OCI-LY3 (cell line): ENCODE data around the gene LARP1.

Experiments
- EZH2phosphoT487 ChIP-seq: fragments of 200-600 bp; shearing (Covaris generic); IDR thresholded peaks from 2 replicates; pipeline ENCODE4 v1.6.1; 2018; ENCODE audit warnings: antibody characterized with exemption, mixed run types, low read depth
- TF ChIP-seq, protein P1 (sequence below): fragments of 200-600, 300-600 bp; sonication (generic); IDR thresholded peaks from 2 replicates; pipeline ENCODE4 v1.5.1; 2014; ENCODE audit warnings: antibody characterized with exemption, low read length, low read depth

GRCh38 chr5:154741415-154741814 is 13.8 kb upstream of the LARP1 start:
- TF ChIP-seq EZH2phosphoT487: no peak
- TF ChIP-seq, protein P1, sequence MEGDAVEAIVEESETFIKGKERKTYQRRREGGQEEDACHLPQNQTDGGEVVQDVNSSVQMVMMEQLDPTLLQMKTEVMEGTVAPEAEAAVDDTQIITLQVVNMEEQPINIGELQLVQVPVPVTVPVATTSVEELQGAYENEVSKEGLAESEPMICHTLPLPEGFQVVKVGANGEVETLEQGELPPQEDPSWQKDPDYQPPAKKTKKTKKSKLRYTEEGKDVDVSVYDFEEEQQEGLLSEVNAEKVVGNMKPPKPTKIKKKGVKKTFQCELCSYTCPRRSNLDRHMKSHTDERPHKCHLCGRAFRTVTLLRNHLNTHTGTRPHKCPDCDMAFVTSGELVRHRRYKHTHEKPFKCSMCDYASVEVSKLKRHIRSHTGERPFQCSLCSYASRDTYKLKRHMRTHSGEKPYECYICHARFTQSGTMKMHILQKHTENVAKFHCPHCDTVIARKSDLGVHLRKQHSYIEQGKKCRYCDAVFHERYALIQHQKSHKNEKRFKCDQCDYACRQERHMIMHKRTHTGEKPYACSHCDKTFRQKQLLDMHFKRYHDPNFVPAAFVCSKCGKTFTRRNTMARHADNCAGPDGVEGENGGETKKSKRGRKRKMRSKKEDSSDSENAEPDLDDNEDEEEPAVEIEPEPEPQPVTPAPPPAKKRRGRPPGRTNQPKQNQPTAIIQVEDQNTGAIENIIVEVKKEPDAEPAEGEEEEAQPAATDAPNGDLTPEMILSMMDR: no peak
